HCT116 (cell line): ENCODE results near the gene DHDH. TPM values are rescaled to one million over a fixed set of nuclear protein-coding genes. Genes with fewer than 3 reads are reported as not detected.
A peak's percentile ranks its signal among the peaks of the same experiment; 100 is the strongest.
"Not testable (repeated sequence)": the region's sequence is repeated elsewhere in the genome, so short reads cannot be mapped to it uniquely, and the experiment has no call there.

Experiments
- ATAC-seq: fragments of 200-7000 bp; cut with Tn5 transposase; 2 replicates; pipeline ENCODE4 v1.9.1; 2020; ENCODE audit warnings: mild to moderate bottlenecking, moderate library complexity
- BruUV-seq: library from RNA; stranded (reverse); fragments of 400-500 nt; replicated peaks from 2 replicates; lab custom pipeline; 2021; lab: Mats Ljungman, UMichigan
- CTCF ChIA-PET: fragments of 300-600 bp; sonication (Branson Sonifier 250); formaldehyde crosslinking; loops from one replicate; lab custom pipeline; 2021; ENCODE audit warnings: antibody characterized with exemption; lab: Charles Lee
- POLR2A ChIA-PET: fragments of 300-600, 350-600 bp; sonication (Branson Sonifier 250); formaldehyde crosslinking; loops from one replicate; lab custom pipeline; 2021; ENCODE audit warnings: antibody characterized with exemption; lab: Charles Lee
- RAD21 ChIA-PET, 2 experiments: fragments of 300-600 bp; sonication (Branson Sonifier 250); formaldehyde crosslinking; loops; one replicate each; lab custom pipeline; 2023; ENCODE audit warnings: low total read pairs in 2 of 2; ENCODE audit not compliant: uncharacterized antibody in 2 of 2, unreplicated experiment in 2 of 2, low non-redundant PET in 1 of 2; lab: Charles Lee
- DNase-seq: peaks from one replicate; pipeline ENCODE4 v3.0.0-alpha.2; 2010; ENCODE audit warnings: low read depth, low spot score
- H2AFZ ChIP-seq: fragments of 200-600 bp; shearing (Covaris generic), sonication (generic); 2 replicates; pipeline ENCODE4 v1.6.1; 2017; ENCODE audit warnings: low read depth, mixed run types, mixed read lengths, antibody characterized with exemption, low read length; ENCODE audit not compliant: poor library complexity, severe bottlenecking
- H3K27ac ChIP-seq: 2 replicates; pipeline ENCODE4 v1.5.1; 2012; ENCODE audit warnings: low read depth, low read length
- H3K27me3 ChIP-seq: fragments of 200-600 bp; sonication (generic); 2 replicates; pipeline ENCODE4 v1.6.1; 2016; ENCODE audit warnings: mixed run types, low read length, mixed read lengths; ENCODE audit not compliant: insufficient read depth
- H3K36me3 ChIP-seq, 2 experiments: fragments of 200-500 bp in 1 of 2; fragments of 200-600 bp in 1 of 2; sonication (Bioruptor generic) in 1 of 2; sonication (generic) in 1 of 2; 2 replicates each; pipeline versions ENCODE4 v1.5.1 to v1.6.1; 2014 to 2016; ENCODE audit warnings: low read length in 2 of 2, inconsistent platforms in 1 of 2, mixed read lengths in 1 of 2, mixed run types in 1 of 2; ENCODE audit not compliant: insufficient read depth in 2 of 2, control insufficient read depth in 1 of 2
- H3K4me1 ChIP-seq, 2 experiments: fragments of 200-600 bp in 1 of 2; sonication (generic) in 1 of 2; 2 replicates each; pipeline versions ENCODE4 v1.5.1 to v1.6.1; 2012 to 2017; ENCODE audit warnings: low read length in 2 of 2, inconsistent platforms in 1 of 2, mild to moderate bottlenecking in 1 of 2, mixed read lengths in 1 of 2, mixed run types in 1 of 2, moderate library complexity in 1 of 2; ENCODE audit not compliant: insufficient read depth in 2 of 2, control insufficient read depth in 1 of 2
- H3K4me2 ChIP-seq: fragments of 200-600 bp; sonication (generic); 2 replicates; pipeline ENCODE4 v1.6.1; 2017; ENCODE audit warnings: mixed run types, low read length, mixed read lengths
- H3K4me3 ChIP-seq, 2 experiments: fragments of 200-600 bp in 1 of 2; sonication (generic) in 1 of 2; replicated peaks in 1 of 2; 2 replicates each; pipeline ENCODE4 v1.5.1; 2011 to 2016; ENCODE audit warnings: low read length in 2 of 2, control low read depth in 1 of 2, low read depth in 1 of 2, mild to moderate bottlenecking in 1 of 2, mixed read lengths in 1 of 2, mixed run types in 1 of 2
- H3K79me2 ChIP-seq: fragments of 200-600 bp; sonication (generic); 2 replicates; pipeline ENCODE4 v1.6.1; 2017; ENCODE audit warnings: mild to moderate bottlenecking, mixed run types, low read length, moderate library complexity, mixed read lengths; ENCODE audit not compliant: insufficient read depth
- H3K9ac ChIP-seq: fragments of 200-600 bp; sonication (generic); 2 replicates; pipeline ENCODE4 v1.6.1; 2016; ENCODE audit warnings: low read length, mixed read lengths
- H3K9me2 ChIP-seq: fragments of 200-600 bp; sonication (generic), shearing (Covaris generic); 2 replicates; pipeline ENCODE4 v1.6.1; 2017; ENCODE audit warnings: mixed run types, mild to moderate bottlenecking, moderate library complexity; ENCODE audit not compliant: insufficient read depth
- H3K9me3 ChIP-seq, 2 experiments: fragments of 200-500 bp in 1 of 2; fragments of 200-600 bp in 1 of 2; sonication (Bioruptor generic) in 1 of 2; sonication (generic) in 1 of 2; 2 replicates each; pipeline ENCODE4 v1.6.1; 2014 to 2017; ENCODE audit warnings: low read length in 2 of 2, mixed read lengths in 2 of 2, inconsistent platforms in 1 of 2, low read depth in 1 of 2, mild to moderate bottlenecking in 1 of 2, mixed run types in 1 of 2, moderate library complexity in 1 of 2; ENCODE audit not compliant: control insufficient read depth in 1 of 2, insufficient read depth in 1 of 2
- H4K20me1 ChIP-seq: fragments of 200-600 bp; sonication (generic), shearing (Covaris generic); 2 replicates; pipeline ENCODE4 v1.6.1; 2017; ENCODE audit warnings: mixed run types, mild to moderate bottlenecking, moderate library complexity; ENCODE audit not compliant: insufficient read depth
- CBX3 ChIP-seq: IDR thresholded peaks from 2 replicates; pipeline ENCODE4 v1.6.1; 2012; ENCODE audit warnings: low read depth
- EGR1 ChIP-seq: IDR thresholded peaks from 2 replicates; pipeline ENCODE4 v1.6.1; 2012; ENCODE audit warnings: low read depth
- ELF1 ChIP-seq: IDR thresholded peaks from 2 replicates; pipeline ENCODE4 v1.6.1; 2012; ENCODE audit warnings: low read depth, borderline replicate concordance
- EZH2 ChIP-seq: fragments of 200-600 bp; sonication (generic); IDR thresholded peaks from 2 replicates; pipeline ENCODE4 v1.6.1; 2017; ENCODE audit warnings: antibody characterized with exemption, mixed run types
- EZH2phosphoT487 ChIP-seq: fragments of 200-600 bp; IDR thresholded peaks from 2 replicates; pipeline ENCODE4 v1.6.1; 2018; ENCODE audit warnings: antibody characterized with exemption, borderline replicate concordance
- JUND ChIP-seq: IDR thresholded peaks from 2 replicates; pipeline ENCODE4 v1.6.1; 2012
- MAX ChIP-seq: IDR thresholded peaks from 2 replicates; pipeline ENCODE4 v1.6.1; 2012
- POLR2AphosphoS5 ChIP-seq: IDR thresholded peaks from 2 replicates; pipeline ENCODE4 v1.6.1; 2011; ENCODE audit warnings: mild to moderate bottlenecking, low read depth, low read length, moderate library complexity
- SIN3A ChIP-seq: IDR thresholded peaks from 2 replicates; pipeline ENCODE4 v1.6.1; 2012; ENCODE audit warnings: low read depth
- SP1 ChIP-seq: IDR thresholded peaks from 2 replicates; pipeline ENCODE4 v1.6.1; 2012; ENCODE audit warnings: low read depth
- YY1 ChIP-seq: IDR thresholded peaks from 2 replicates; pipeline ENCODE4 v1.6.1; 2011; ENCODE audit warnings: low read length, low read depth, moderate library complexity, mild to moderate bottlenecking; ENCODE audit not compliant: insufficient replicate concordance; ENCODE audit errors: extremely low read depth
- intact Hi-C: fragments of 100-400 bp; cut with micrococcal nuclease; formaldehyde crosslinking; loops from 2 replicates; pipeline ENCODE4 v1.10.0; 2022
- total RNA-seq: library from RNA; stranded (reverse); gene quantifications from one replicate; pipeline ENCODE4 v1.2.1, GENCODE V29; 2021; ENCODE audit not compliant: unreplicated experiment

Gene DHDH
- total RNA-seq, 1 experiment from 2014 or later: 8.6 TPM

- no peaks in the 10 kb centered on the region for H3K36me3 ChIP-seq
- peak overlapping the region; percentile 76 for H3K4me2 ChIP-seq
- H3K79me2 ChIP-seq: no peaks in the 10 kb centered on the region
- DNase-seq: peak; percentile 75
- H3K27ac ChIP-seq: peak overlapping the region; percentile 41
- CTCF ChIA-PET: interaction anchor here (1.5 kb wide), 1 partner anchor 131 kb away, joined by 6 read pairs; no protein-coding TSS in a partner anchor
- peak overlapping the region; percentile 44 for H3K9ac ChIP-seq
- H3K9me2 ChIP-seq: no peaks in the 10 kb centered on the region
- TF ChIP-seq EZH2 (no peak), EZH2phosphoT487 (no peak), YY1 (no peak), SIN3A (peak; percentile 64), POLR2AphosphoS5 (peak; percentile 50), CBX3 (peak; percentile 56; the same call in 1 of the 2 replicates), ELF1 (no peak), JUND (peak; percentile 55), MAX (peak; percentile 73), SP1 (peak; percentile 81), EGR1 (peak; percentile 76)
- BruUV-seq: no TSS peak
- peak overlapping the region; percentile 16 to 34; a peak in 3 of 4 replicates for H3K4me3 ChIP-seq
- H4K20me1 ChIP-seq: no peaks in the 10 kb centered on the region
- RAD21 ChIA-PET: no interaction called here
- POLR2A ChIA-PET: interaction anchor here (0.7 to 0.9 kb wide), 3 partner anchors 18 to 82 kb away, joined by 3 to 4 read pairs (median 3); partner anchors contain the start of gene NUCB1
- no peaks in the 10 kb centered on the region for H3K27me3 ChIP-seq
- no peaks in the 10 kb centered on the region for H3K9me3 ChIP-seq
- H3K4me1 ChIP-seq: peaks cover 22 to 44% of the 10 kb centered on the region in 2 experiments
- no peak overlapping the region for H2AFZ ChIP-seq
- intact Hi-C loops: no loop called here
- peak; percentile 63 for ATAC-seq
Observed at GRCh38 chr19:48926909-48927308, 6.6 kb upstream of the DHDH start.

GRCh38 chr19:48927692-48928091 lies 5.8 kb upstream of the DHDH start:
- RAD21 ChIA-PET, H2AFZ ChIP-seq, H3K27ac ChIP-seq, intact Hi-C loops, BruUV-seq, H3K36me3 ChIP-seq, H3K27me3 ChIP-seq, H3K9me2 ChIP-seq, H3K9me3 ChIP-seq, H3K79me2 ChIP-seq, CTCF ChIA-PET, DNase-seq, ATAC-seq, H4K20me1 ChIP-seq: not testable (repeated sequence)
- POLR2A ChIA-PET: interaction anchor here (0.7 to 0.9 kb wide), 3 partner anchors 17 to 83 kb away, joined by 3 to 4 read pairs (median 3); partner anchors contain the start of gene NUCB1
- peak overlapping the region; percentile 44 for H3K9ac ChIP-seq
- peaks cover 25 to 45% of the 10 kb centered on the region in 2 experiments for H3K4me1 ChIP-seq
- H3K4me2 ChIP-seq: peak overlapping the region; percentile 76
- 0 out of 4 replicates have a peak overlapping the region, but pooled peaks of 1 of the 2 experiments have one; percentile 34 for H3K4me3 ChIP-seq
